ENCODE measurements around the gene BTBD19. TPM values are rescaled to one million over a fixed set of nuclear protein-coding genes. Genes with fewer than 3 reads are reported as not detected.

The BTBD19 gene
- total and polyA plus RNA-seq, 9 of the 15 experiments (the other 6 are each of a cell fraction or from before 2014, with no cell fraction given) = 0.22 to 2.0 (median 0.95) TPM

GRCh38 chr1:44801491-44802305 lies 6.6 kb upstream of the BTBD19 start (continued):
- TF ChIP-seq CUX1 (CRISPR knock-in tag; IDR thresholded peaks at IDR 0.05) (no peak), THRAP3 (IDR thresholded peaks at IDR 0.05; ENCODE audit: borderline replicate concordance) (0 out of 2 replicates have a peak, but pooled peaks have one; percentile 28), PRDM10 (IDR thresholded peaks at IDR 0.05; ENCODE audit: partially characterized antibody) (no peak), BRD4 (IDR thresholded peaks at IDR 0.05) (no peak), SAFB (IDR thresholded peaks at IDR 0.05; ENCODE audit: borderline replicate concordance, low read depth, low read length) (no peak), ZNF165 (CRISPR knock-in tag; IDR thresholded peaks at IDR 0.05; ENCODE audit: borderline replicate concordance) (no peak), ZNF347 (CRISPR knock-in tag; IDR thresholded peaks at IDR 0.05; ENCODE audit: low read depth) (no peak), HNRNPLL (IDR thresholded peaks at IDR 0.05; ENCODE audit: low read depth, low read length, poor library complexity, severe bottlenecking) (no peak), KLF13 (tag; IDR thresholded peaks at IDR 0.05; ENCODE audit: borderline replicate concordance, low read depth) (no peak), RREB1 (CRISPR knock-in tag; IDR thresholded peaks at IDR 0.05) (no peak), EP400 (IDR thresholded peaks at IDR 0.05) (no peak), ZFP1 (CRISPR knock-in tag; IDR thresholded peaks at IDR 0.05) (no peak)

Data from K562 (cell line).